Stimulated activated effector memory CD8-positive, alpha-beta T cell treated with anti-CD3 and anti-CD28 coated beads, Interleukin-12 subunit alpha, Interleukin-12 subunit beta, amount 100 ng/mL, for 72 hours (primary cell): ENCODE results near the gene UCHL1.
"Not testable (repeated sequence)": the region's sequence is repeated elsewhere in the genome, so short reads cannot be mapped to it uniquely, and the experiment has no call there.

Source experiments
- ATAC-seq: fragments of 150-1000 bp; cut with Tn5 transposase; 2 replicates; pipeline ENCODE4 v1.10.0; 2021
- DNase-seq, 2 donors: peaks; one replicate each; pipeline ENCODE4 v3.0.0; 2021 to 2022; ENCODE audit warnings: low spot score in 2 of 2
- H3K27ac Mint-ChIP-seq: one replicate; pipeline ENCODE4 v1.8.0; 2022; ENCODE audit warnings: mild to moderate bottlenecking, mixed read lengths
- H3K36me3 Mint-ChIP-seq: one replicate; pipeline ENCODE4 v1.8.0; 2022; ENCODE audit warnings: mild to moderate bottlenecking, mixed read lengths
- H3K4me1 Mint-ChIP-seq: one replicate; pipeline ENCODE4 v1.8.0; 2022; ENCODE audit warnings: mixed read lengths
- H3K4me3 Mint-ChIP-seq: one replicate; pipeline ENCODE4 v1.8.0; 2022; ENCODE audit warnings: mild to moderate bottlenecking, mixed read lengths
- H3K9me3 Mint-ChIP-seq: one replicate; pipeline ENCODE4 v1.8.0; 2022; ENCODE audit warnings: mixed read lengths

The UCHL1 gene

GRCh38 chr4:41296995-41297394 lies 40.3 kb downstream of the UCHL1 start:
- H3K4me3 Mint-ChIP-seq = no peak overlapping the region
- no peak overlapping the region for H3K27ac Mint-ChIP-seq
- H3K4me1 Mint-ChIP-seq = no peaks in the 10 kb centered on the region
- no peak for DNase-seq
- ATAC-seq = no peak
- H3K9me3 Mint-ChIP-seq = peaks cover 6% of the 10 kb centered on the region
- H3K36me3 Mint-ChIP-seq = no peaks in the 10 kb centered on the region

DNA sequence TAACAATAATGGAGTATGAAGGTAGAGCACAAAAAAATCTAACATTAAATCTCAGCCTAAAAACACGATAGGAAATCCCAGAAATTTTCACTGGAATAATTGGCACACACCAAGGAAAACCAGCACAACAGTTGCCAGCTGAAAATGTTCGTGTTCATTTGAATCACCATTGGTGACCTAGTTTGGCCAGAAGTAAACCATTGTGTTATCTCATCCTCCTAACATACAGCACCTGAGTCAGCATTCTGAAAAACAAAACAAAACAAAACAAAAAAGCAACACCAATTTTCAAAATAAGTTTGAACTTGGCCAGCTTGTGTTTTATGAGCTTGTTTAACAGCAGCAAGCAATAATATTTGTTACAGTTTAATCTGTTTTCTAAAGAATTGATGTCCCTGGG lies 41.1 kb downstream of the UCHL1 start:
- Mint-ChIP-seq H3K36me3 (no peaks in the 10 kb centered on the region), H3K9me3 (peaks cover 3% of the 10 kb centered on the region), H3K4me3 (no peak overlapping the region)

DNA sequence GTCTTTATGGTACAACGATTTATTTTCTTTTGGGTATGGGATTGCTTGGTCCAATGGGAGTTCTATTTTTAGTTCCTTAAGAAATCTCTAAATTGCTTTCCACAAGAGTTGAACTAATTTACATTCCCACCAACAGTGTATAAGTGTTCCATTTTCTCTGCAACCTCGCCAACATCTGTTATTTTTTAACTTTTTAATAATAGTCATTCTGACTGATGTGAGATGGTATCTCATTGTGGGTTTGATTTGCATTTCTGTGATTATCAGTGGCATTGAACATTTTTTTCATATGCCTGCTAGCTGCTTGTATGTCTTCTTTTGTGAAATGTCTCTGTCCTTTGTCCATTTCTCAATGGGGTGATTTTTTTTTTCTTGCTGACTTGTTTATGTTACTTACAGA lies 42.8 kb downstream of the UCHL1 start:
- ATAC-seq (no peak), DNase-seq (no peak)
- Mint-ChIP-seq H3K4me1 (no peaks in the 10 kb centered on the region), H3K4me3 (no peak overlapping the region), H3K9me3 (peaks cover 3% of the 10 kb centered on the region), H3K36me3 (no peaks in the 10 kb centered on the region), H3K27ac (no peak overlapping the region)

More for the DNA sequence above, 41.1 kb downstream of the UCHL1 start:
- no peak overlapping the region for H3K27ac Mint-ChIP-seq
- no peak for DNase-seq
- H3K4me1 Mint-ChIP-seq = no peaks in the 10 kb centered on the region
- ATAC-seq = no peak

DNA sequence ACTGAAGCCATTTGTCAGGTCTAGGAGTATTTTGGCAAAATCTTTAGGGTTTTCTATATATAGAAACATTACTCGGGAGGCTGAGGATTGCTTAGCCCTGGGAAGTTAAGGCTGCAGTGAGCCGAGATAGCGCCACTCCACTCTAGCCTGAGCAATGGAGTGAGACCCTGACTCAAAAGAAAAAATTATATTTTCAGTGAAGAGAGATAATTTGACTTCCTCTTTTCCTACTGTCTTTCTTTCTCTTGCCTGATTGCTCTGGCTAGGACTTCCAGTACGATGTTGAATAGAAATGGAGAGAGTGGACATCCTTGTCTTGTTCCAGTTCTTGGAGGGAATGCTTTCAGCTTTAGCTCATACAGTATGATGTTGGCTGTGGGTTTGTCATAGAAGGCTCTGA lies 44.4 kb downstream of the UCHL1 start:
- ATAC-seq (no peak), DNase-seq (no peak)
- Mint-ChIP-seq H3K9me3 (peaks cover 2% of the 10 kb centered on the region), H3K4me3 (no peak overlapping the region), H3K27ac (no peak overlapping the region), H3K4me1 (no peaks in the 10 kb centered on the region), H3K36me3 (no peaks in the 10 kb centered on the region)

GRCh38 chr4:41303372-41304118 lies 46.8 kb downstream of the UCHL1 start:
- no peaks in the 10 kb centered on the region for H3K4me1 Mint-ChIP-seq
- no peak overlapping the region for H3K27ac Mint-ChIP-seq
- no peak overlapping the region for H3K4me3 Mint-ChIP-seq
- DNase-seq (no peak), ATAC-seq (no peak)
- H3K9me3 Mint-ChIP-seq = peaks cover 2% of the 10 kb centered on the region
- no peaks in the 10 kb centered on the region for H3K36me3 Mint-ChIP-seq

- ATAC-seq (no peak), DNase-seq (no peak)
- Mint-ChIP-seq H3K36me3 (no peaks in the 10 kb centered on the region), H3K4me3 (no peak overlapping the region), H3K4me1 (no peaks in the 10 kb centered on the region), H3K27ac (no peak overlapping the region), H3K9me3 (peaks cover 2% of the 10 kb centered on the region)
Observed at GRCh38 chr4:41304221-41304620, 47.5 kb downstream of the UCHL1 start.

DNA sequence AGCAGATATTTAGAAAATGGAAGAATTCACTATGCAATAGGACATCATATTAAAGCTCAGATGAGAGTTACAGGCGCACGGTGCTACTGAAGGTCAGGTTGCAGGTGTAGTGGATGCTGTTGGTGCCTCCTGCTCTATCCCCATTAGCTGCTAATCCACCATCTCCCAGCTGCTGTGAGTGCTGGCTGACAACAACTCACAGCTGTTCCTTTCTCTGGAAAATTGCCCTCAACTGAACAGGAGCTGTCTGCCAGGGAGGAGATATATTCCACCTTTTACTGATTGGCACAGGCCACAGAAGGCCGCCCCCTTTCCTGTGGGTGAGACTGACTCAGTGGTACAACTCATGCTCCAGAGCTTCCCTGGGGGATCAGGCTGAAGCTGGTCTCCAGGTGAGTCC lies 48.7 kb downstream of the UCHL1 start:
- no peak for ATAC-seq
- no peaks in the 10 kb centered on the region for H3K36me3 Mint-ChIP-seq
- no peak for DNase-seq
- no peaks in the 10 kb centered on the region for H3K4me1 Mint-ChIP-seq
- H3K9me3 Mint-ChIP-seq = peaks cover 2% of the 10 kb centered on the region
- no peak overlapping the region for H3K27ac Mint-ChIP-seq
- no peak overlapping the region for H3K4me3 Mint-ChIP-seq

GRCh38 chr4:41307638-41308037 lies 50.9 kb downstream of the UCHL1 start:
- H3K4me1 Mint-ChIP-seq = no peaks in the 10 kb centered on the region
- peaks cover 2% of the 10 kb centered on the region for H3K9me3 Mint-ChIP-seq
- DNase-seq (no peak), ATAC-seq (no peak)
- H3K27ac Mint-ChIP-seq = no peak overlapping the region
- H3K4me3 Mint-ChIP-seq = no peak overlapping the region
- no peaks in the 10 kb centered on the region for H3K36me3 Mint-ChIP-seq

DNA sequence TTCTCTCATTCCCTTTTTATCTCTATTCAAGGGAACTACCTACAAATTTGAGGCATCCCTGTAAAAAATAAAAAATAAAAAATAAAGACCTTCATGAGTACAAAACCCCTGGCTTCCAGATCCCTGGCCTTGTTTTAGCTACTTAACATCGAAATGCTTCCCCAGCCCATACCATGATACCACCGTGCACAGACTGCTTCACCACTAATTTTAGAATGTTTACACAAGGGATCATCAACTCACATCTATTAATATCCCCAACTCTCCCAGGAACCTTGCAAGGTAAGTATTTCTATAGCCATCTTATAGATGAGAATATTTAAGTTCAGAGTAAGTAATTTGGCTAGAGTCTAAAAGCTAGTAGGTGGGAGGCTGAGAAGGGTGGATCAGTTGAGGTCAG lies 51.7 kb downstream of the UCHL1 start:
- Mint-ChIP-seq H3K4me1 (no peaks in the 10 kb centered on the region), H3K9me3 (peaks cover 2% of the 10 kb centered on the region), H3K27ac (no peak overlapping the region), H3K4me3 (no peak overlapping the region), H3K36me3 (no peaks in the 10 kb centered on the region)
- DNase-seq (no peak), ATAC-seq (no peak)

DNA sequence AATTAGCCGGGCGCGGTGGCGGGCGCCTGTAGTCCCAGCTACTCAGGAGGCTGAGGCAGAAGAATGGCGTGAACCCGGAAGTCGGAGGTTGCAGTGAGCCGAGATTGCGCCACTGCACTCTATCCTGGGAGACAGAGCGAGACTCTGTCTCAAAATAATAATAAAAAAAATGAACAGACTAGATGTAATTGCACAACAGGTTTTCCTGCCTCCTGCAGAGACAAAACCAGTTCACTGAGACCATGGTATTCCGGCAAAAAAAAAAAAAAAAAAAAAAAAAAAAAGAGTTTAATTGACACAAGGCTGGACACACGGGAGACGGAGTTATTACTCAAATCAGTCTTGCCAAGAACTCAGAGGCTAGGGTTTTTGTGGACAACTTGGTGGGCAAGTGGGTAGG lies 58.7 kb downstream of the UCHL1 start:
- H3K4me3 Mint-ChIP-seq, DNase-seq, H3K9me3 Mint-ChIP-seq, ATAC-seq, H3K36me3 Mint-ChIP-seq, H3K27ac Mint-ChIP-seq, H3K4me1 Mint-ChIP-seq: not testable (repeated sequence)

DNA sequence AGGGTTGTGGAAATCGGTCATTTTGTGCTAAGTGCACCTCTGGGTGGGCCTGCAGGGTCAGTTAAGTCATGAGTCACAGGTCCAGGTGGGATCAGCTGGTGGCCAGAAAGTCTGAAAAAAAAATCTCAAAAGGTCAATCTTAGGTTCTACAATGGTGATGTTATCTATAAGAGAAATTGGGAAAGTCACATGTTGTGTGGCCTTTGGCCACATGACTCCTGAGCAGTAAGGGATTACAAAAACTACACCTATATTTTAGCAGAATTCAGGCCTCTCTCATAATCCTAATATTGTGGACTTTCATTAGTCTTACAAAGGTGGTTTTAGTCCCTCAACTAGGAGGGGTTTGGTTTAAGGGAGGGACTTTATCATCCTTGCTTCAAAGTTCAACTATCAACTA lies 59.1 kb downstream of the UCHL1 start:
- H3K36me3 Mint-ChIP-seq = no peaks in the 10 kb centered on the region
- no peak for DNase-seq
- H3K27ac Mint-ChIP-seq = no peak overlapping the region
- no peaks in the 10 kb centered on the region for H3K4me1 Mint-ChIP-seq
- no peak overlapping the region for H3K4me3 Mint-ChIP-seq
- no peaks in the 10 kb centered on the region for H3K9me3 Mint-ChIP-seq
- no peak for ATAC-seq
